Panc1 (cell line): ENCODE data around the gene KCNG1.

ENCODE experiments used
- CTCF ChIP-seq: fragments of 450-650 bp; IDR thresholded peaks from 2 replicates; pipeline ENCODE4 v1.5.1; 2017; ENCODE audit warnings: mild to moderate bottlenecking
- POLR2AphosphoS5 ChIP-seq: IDR thresholded peaks from 2 replicates; pipeline ENCODE4 v1.6.1; 2012; ENCODE audit warnings: mild to moderate bottlenecking, low read depth, low read length, moderate library complexity
- REST ChIP-seq, 2 experiments: IDR thresholded peaks; 2 replicates each; pipeline ENCODE4 v1.6.1; 2011 to 2012; ENCODE audit warnings: low read depth in 2 of 2, control low read depth in 1 of 2, low read length in 1 of 2, mild to moderate bottlenecking in 1 of 2, moderate library complexity in 1 of 2; ENCODE audit not compliant: insufficient read depth in 1 of 2

GRCh38 chr20:51003753-51004152 is 19.2 kb downstream of the KCNG1 start:
- TF ChIP-seq CTCF: no peak
- no peak for TF ChIP-seq POLR2AphosphoS5
- no peak for TF ChIP-seq REST (IDR thresholded peaks at IDR 0.05; ENCODE audit: insufficient read depth in 1 of 2, low read depth in 2 of 2, low read length in 1 of 2)
